EH (cell line): ENCODE measurements around the gene PTBP1.

Source experiments
- DNase-seq: peaks from one replicate; pipeline ENCODE4 v3.0.0-alpha.2; 2015; ENCODE audit warnings: low read depth

Gene PTBP1

DNA sequence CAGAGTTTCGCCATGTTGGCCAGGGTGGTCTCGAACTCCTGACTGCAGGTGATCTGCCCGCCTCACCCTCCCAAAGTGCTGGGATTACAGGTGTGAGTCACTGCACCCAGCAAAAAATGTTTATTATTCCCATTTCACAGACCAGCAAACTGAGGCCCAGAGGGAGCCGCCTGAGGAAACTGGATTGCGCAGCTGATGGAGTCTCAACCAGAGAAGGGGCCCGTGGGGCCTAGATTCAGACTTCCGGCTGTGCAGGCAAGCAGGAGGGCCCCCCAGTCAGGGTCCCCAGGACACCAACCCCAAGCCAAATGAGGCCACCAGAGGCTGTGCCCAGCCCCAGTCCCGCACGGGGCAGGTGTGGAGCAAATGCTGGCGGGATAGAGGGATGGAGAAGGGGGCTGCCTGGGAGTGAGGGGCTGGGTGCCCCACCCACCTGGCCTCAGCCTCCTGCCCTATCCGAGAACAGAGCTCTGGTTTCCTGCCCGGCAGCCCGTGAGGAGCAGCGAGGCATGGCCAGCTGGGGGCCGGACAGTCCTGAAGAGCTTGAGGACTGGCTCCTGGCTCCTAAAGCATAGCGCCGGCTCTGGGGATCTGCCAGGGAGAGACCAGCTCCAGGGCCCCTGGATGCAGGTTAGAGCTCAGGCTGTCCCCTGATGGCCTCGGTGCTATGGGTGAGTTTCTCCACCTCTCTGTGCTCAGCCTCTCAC lies 24.4 kb upstream of the PTBP1 start:
- no peak for DNase-seq

DNA sequence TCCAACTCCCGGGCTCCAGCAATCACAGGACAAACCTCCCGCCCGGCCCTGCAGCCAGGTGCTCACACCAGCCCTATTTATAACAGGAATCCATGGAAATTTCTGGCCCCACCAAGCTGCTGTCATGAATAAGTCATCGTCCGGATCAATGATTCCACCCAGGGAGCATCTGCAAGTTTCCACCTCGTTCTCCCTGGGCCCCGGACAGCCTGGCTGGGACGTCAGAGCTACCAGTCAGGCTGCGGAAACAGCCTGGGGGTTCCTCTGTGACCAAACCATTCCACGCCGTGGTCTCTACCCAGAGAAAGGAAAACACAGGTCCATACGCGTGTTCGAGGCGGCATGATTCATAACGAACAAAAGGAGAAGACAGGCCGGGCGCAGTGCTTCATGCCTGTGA lies 20.7 kb upstream of the PTBP1 start:
- no peak for DNase-seq

DNA sequence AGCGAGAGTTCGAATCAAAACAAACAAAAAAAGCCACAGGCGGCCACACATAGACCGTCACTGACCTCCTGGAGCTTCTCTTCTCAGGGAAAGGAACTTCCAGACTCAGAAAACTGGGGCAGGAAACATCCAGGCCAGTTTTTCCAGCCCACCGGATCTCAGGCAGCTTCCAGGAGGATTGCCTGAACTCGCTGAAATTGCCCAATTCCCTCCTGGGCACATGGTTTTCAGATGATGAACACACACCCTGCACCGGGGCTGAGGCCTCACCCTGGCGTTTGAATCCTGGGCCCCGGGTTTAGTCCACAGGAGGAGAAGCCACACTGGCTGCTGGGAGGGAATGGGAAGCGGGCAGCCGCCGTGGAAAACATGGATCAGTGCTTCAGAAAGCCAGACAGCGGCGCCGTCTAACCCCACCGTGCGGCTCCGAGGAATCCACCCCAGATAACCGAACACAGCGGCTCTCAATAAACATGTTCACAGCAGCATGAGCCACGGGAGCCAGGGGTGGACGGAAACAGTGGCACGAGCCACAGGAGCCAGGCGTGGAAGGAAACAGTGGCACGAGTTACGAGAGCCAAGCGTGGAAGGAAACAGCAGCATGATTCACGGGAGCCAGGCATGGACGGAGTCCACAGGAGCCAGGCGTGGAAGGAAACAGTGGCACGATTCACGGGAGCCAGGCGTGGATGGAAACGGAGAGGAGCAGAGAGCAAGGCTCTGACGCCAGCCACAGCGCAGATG lies 18.2 kb upstream of the PTBP1 start:
- peak; percentile 98 for DNase-seq

DNA sequence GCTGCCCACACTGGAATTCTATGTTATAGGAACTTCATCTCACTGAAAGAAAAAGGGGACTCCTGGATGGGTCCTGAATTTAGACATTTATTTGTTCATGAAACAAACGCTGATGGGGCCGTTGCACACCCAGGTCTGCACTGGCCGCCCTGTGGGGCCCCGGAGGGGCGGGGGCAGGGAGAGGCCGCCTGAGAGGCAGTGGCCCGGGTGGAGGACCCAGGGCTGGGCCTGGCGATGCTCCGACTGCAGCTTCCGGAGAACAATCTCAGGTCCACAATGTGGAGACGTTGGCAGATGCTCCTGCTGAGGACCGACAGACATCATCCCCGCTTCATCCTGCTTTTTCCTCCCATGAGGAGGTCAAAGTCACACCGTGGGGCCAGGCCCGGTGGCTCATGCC lies 16.3 kb upstream of the PTBP1 start:
- DNase-seq, result no peak

DNA sequence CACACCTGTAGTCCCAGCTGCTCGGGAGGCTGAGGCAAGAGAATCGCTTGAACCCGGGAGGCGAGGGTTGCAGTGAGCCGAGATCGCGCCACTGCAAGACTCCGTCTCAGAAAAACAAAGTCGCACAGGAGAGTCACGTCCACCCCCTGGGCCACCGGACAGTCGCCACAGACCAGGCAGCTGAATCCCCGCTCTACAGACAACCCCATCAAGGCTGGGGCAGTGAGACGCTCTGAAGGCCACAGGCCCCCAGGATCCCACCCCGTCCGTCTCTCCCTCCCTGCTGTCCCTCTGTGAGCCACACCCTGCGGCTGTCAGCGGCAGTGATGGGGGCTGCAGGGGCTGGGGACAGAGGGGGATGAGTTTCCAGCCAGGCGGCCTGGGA lies 15.5 kb upstream of the PTBP1 start:
- DNase-seq, result no peak

DNA sequence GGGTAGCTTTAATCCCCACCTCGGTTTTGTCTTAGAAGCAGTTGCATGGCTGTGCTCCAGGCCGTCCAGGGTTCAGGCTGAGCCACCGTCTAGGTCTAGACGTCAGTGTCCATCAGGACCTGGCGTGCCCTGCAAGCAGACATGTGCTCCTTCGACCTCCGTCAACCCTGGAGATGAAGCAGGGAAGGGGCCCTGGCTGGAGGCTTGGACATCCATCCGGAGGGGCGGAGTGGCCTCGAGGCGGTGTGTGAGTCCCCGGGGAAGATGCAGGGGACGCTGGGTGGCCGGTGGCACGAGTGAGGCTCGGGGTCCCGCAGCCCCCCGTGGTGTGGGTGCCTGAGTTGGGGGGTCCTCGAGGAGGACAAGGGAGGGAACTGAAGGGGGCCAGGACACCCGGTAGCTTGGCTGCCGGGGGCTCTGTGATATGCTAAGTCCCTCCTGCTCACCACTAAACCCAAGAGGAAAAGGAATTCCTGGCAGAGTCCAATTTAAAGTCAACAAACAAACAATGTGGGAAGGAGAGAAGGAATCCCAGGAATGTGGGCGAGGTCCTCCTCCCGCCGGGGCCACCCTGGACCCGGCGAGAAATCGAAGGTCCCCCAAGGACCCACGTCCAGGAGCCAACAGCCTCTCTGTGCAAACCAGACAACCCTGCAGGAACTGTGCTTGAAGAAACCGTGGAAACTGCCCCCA lies 14.9 kb upstream of the PTBP1 start:
- peak; percentile 87 for DNase-seq

DNA sequence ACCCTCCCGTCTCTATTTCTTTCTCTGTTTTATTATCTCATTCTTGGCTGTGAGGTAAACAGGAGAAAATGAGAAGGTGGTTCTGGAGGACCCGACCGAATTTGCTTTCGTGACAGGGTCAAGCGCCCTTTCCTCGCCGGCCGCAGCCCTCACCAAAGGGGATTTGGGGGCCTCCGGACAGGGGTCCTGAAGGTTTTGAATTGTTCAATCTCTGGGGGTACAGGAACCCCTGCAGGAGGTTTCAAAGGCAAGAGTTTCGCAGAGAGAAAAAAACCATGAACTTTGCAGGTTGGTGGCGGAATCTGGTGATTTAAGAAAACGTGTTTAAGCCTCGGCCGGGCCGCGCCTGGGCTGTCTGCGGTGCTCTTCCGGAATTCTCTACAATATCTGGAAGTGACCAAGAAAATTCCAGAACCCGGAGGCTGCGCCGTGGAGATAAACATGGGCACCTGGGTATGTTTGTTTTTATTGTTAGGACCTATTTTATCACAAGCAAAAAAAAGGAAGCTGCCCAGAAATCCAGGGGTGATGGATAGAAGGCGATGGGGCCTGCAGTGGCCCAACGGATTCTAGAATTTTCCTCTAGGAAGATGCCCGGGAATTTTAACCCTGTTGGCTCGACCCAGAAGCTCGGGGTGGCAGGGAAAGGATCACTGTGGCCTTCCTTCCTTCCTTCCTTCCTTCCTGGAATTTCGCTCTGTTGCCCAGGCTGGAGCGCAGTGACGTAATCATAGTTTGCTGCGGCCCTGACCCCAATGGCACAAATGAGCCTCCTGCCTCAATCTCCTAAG lies 14.2 kb upstream of the PTBP1 start:
- DNase-seq, result no peak

DNA sequence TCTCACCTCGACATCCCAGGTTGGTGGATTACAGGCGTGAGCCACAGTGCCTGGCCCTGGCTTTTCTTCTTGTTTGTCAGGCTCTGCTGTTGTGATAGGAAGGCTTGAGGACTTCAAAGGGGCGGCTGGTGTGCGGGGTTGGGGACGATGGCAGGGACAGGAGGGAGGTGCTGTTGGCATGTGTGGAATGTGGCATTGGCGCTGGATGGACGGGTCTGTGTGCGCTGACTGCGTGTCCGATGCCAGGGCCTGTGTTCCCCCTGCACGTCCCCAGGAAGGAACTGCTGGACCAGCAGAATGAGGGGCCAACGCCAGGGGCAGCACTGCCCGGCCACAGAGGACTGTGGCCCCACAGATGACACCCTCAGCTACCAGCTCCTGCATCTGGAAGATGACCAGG lies 12.7 kb upstream of the PTBP1 start:
- no peak for DNase-seq

DNA sequence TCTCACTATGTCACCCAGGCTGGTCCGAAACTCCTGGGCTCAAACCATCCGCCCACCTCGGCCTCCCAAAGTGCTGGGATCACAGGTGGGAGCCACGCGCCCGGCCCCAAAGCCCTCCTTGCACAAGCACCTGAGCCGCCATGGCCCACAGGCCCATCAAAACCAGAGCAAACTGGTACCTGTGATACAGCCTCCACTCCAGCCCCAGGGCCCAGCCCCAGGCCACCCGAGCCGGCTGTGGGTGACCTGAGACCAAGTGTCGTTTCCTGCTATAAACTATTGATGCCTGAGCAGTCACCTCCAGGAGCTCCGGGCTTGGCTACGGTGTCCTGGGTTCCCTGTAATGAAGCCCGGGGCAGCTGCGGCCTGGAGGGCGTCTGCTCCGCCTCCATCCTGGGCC lies 9.7 kb upstream of the PTBP1 start:
- DNase-seq, result no peak

DNA sequence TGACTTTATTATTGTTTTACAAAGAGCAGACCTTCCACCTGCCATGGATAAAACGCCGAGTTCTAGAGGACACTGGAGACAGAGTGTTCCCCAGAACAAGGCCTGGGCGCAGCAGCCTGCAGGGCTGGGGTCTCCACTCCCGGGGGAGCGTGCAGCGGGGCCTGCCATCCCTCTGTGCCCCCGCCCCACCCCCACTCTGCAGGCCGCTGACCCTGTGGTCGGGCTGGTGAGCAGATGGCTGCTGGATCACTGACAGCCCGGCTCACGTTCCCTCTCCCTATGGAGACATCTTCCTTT lies 8.6 kb upstream of the PTBP1 start:
- DNase-seq, result no peak

DNA sequence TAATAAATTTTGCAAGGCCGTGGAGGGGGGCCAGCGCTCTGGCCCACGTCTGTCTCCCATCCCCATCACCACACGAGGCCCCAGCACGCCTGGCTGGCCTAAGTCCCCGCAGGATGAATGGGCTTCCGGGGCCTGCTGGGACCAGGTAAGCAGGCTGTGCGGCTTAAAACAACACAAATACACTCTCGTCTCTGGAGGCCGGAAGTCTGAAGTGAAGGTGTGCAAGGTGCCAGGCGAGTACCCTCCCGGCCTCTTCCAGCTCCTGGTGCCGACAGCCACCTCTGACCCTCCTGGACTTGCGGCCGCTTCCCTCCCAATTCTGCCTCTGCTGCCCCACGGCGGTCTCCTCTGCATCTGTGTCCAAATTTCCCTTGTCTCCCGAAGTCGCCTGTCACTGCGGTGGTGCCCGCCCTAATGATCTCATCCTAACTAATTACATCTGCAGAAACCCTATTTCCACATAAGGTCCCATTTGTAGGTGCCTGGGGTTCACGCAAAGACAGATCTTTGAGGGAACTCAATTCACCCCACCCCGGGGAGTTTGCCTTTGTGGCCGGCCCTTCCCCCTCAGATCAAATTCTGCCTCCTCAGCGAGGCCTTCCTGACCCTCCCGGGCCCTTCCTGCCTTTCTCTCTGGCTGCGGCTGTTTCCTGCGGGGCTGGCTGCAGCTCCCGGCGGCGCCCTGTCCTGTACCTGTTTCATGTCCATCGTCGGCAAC lies 8.1 kb upstream of the PTBP1 start:
- DNase-seq, result peak; percentile 56

DNA sequence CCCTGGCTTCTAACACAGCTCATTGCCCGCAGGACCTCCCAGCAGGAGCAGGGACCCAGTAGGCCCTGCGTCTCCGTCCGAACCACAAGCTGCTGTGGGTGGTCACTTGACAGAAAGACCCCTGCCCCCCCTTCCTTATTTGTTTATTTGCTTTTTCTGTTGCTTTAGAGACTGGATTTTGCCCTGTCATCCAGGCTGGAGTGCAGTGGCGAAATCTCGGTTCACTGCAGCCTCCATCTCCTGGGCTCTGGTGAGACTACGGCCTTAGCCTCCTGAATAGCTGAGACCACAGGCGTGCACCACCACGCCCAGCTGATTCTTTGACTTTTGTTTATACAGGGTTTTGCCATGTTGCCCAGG lies 7.6 kb upstream of the PTBP1 start:
- peak; percentile 24 for DNase-seq

DNA sequence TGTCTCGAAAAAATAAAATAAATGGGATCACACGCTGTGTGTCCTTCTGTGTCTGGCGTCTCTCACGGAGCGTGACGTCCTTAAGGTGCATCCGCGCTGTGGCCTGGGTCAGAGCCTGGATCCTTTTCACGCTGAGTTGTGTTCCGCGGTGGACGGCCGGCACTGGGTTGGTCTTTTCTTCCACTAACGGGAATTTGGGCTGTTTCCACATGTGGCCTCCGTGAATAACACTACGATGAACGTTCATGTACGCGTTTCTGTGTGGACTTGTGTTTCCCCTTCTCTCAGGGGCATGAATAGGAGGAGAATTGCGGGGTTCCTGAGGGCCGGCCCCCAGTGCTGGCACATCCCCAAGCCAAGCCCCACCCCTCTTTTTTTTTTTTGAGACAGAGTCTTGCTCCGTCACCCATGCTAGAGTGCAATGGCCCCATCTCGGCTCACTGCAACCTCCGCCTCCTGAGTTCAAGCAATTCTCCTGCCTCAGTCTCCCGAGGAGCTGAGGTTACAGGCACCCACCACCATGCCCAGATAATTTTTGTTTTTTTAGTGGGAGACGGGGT lies 6.2 kb upstream of the PTBP1 start:
- DNase-seq, result no peak

DNA sequence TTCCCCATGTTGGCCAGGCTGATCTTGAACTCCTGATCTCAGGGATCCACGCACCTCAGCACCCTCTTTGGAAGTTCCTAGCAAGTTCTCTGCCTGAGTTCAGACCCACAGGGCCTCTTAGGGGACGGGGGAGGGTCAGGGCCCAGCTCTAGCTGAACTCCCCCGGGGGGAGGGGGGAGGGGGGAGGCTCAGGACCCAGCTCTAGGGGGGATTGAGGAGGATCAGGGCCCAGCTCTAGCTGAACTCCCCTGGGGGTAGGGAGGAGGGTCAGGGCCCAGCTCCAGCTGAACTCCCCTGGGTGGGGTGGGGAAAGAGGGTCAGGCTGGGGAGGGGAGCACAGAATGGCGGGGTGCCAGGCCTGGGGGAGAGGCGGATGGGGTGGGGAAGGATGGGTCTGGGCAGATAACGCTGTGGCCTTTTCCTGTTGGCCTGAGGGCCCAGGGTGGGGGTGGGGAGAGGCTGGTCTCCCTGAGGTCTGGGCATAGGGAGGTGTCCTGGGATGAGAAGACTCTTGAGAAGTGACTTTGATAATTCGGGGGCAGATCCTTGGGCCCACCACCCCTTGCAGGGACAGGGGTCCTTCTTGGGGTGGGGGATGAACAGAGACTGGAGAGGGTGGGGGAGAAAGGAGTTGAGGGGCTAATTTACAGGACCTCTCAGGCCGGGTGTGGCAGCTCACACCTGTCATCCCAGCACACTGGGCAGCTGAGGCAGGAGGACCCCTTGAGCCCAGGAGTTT lies 5.5 kb upstream of the PTBP1 start:
- DNase-seq, result no peak

DNA sequence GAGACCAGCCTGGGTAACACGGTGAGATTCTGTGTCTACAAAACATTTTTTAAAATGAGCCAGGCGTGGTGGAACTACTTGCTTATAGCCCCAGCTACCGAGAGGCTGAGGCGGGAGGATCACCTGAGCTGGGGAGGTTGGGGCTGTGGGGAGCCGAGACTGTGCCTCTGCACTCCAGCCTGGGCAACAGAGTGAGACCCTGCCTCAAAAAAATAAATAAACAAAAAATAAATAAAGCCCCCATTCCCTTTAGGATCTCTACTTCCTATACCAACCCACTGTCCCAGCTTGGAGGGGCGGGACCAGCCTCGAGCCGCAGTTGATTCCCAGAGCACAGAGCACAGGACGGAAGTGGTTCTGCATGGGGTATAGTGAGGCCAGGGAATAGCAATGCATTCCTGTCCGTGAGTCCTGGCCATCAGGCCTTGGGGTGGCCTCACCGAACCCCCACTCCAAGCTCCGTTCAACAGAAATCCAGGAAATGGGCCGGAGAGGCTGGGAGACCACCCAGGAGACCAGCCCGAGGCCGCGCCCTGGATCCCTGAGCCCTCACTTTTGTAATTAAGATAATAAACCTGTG lies 4.9 kb upstream of the PTBP1 start:
- DNase-seq, result no peak

DNA sequence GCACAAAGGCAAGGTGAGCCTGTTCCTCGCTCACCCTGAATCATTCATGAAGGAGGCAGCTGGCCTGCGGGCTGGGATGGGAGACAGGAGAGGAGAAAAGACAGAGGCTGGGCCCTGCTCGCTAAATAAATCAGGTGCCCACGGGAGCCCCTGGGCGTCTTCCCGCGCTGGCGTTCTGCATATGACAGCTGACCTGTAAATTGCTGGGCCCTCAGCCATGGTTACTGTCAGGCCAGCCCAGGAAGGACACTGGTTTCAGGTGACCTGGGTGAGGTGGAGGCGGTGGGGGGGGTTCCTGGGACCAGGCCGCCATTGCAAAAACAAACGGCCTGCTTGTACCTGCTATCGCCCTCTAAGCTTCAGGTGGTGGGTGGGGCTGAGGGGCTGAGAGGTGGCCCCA lies 3.4 kb upstream of the PTBP1 start:
- no peak for DNase-seq

DNA sequence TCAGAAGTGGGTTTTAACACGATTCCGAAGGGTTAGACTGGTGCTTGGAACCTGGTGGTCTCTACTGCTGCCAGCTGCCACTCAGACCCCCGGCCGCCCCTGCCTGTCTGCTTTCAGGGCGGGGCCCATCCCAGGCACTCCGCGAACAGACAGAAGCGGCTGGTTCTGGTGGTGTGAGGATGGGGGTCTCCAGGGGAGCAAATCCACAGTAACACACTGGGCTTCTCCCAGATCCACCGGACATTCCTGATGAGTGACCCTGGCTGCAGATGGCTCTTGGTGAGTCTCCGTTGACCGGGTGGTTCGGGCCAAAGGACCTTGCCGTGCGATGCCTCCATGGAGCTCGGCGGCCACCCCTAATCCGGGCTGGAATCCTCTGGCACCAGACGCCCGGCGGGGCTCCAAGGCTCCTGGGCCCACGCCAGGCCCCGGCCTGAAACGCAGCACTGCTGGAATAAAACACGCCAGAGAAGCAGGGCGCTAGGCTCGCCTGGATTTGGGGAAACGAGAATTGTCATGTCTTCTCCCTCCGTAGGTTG lies 2.1 kb upstream of the PTBP1 start:
- DNase-seq, result no peak

DNA sequence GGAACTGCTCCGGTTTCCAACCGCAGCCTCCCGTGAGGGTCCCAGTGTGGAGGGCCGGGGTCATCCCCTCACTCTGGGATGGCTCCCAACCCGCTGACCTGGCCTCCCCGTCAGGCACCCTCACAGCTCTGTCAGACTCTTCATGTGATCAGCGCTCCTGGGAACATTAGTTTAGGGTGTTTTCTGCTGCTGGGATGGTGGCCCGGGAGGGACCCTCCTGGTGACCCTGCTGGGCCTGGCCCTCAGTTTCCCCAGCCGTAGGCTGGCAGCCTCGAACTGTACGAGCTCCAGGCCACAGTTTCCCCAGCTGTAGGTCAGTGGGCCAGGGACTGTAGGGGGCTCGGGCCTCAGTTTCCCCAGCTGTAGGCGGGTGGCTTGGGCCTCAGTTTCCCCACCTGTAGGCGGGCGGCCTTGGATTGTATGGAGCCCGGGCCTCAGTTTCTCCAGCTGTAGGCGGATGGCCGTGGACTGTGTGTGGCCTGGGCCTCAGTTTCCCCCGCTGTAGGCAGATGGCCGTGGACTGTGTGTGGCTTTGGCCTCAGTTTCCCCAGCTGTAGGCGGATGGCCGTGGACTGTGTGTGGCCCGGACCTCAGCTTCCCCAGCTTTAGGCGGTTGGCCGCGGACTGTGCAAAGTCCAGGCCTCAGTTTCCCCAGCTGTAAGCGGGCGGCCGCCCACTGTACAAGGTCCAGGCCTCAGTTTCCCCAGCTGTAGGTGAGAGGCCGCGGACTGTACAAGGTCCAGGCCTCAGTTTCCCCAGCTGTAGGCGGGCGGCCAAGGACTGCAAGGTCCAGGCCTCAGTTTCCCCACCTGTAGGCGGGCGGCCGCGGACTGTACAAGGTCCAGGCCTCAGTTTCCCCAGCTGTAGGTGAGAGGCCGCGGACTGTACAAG lies 1.3 kb upstream of the PTBP1 start:
- no peak for DNase-seq
